ENCODE measurements around the gene CD46.

GRCh38 chr1:207828485-207829158, 76.8 kb downstream of the CD46 start:
- TF ChIP-seq CTCF (IDR thresholded peaks at IDR 0.05) = peak; percentile 70 to 95 (median 94)
- TF ChIP-seq POLR2A (IDR thresholded peaks at IDR 0.05) = no peak
- TF ChIP-seq POLR2AphosphoS5 (IDR thresholded peaks at IDR 0.05) = peak in 2 of 3 donors; percentile 66 to 79

Measured in breast epithelium (tissue), 3 donors.